GM12875 (cell line): ENCODE measurements around the gene NEK7.

Source experiments
- H3K4me3 ChIP-seq: one replicate; pipeline ENCODE4 v1.5.1; 2011; ENCODE audit warnings: low read depth, low read length, control low read depth
- TF ChIP-seq, protein P1 (sequence below): IDR thresholded peaks from 2 replicates; pipeline ENCODE4 v1.5.1; 2011; ENCODE audit warnings: low read depth, mild to moderate bottlenecking, control low read depth, inconsistent platforms, low read length, moderate library complexity, borderline replicate concordance; ENCODE audit not compliant: insufficient read depth

NEK7 gene

DNA sequence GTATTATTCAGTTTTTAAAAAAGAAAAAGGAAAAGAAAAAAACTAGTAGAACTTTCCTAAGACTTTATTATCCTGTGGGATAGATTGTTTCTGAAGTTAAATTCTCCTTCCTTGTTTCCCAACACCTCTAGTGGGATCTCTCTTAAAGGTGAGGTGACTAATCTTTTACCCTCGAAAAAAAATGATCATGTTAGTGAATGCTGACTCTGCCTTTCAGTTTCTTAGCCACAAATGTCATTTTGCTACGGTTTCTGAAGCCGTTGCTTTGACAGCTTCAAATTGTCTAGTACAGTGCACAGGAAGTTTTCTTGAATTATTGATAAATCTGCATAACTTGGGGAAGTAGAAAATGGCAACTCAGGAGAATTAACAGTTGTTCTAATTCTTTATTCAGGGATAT, 13.0 kb upstream of the NEK7 start:
- H3K4me3 ChIP-seq, result no peak overlapping the region
- TF ChIP-seq, protein P1, sequence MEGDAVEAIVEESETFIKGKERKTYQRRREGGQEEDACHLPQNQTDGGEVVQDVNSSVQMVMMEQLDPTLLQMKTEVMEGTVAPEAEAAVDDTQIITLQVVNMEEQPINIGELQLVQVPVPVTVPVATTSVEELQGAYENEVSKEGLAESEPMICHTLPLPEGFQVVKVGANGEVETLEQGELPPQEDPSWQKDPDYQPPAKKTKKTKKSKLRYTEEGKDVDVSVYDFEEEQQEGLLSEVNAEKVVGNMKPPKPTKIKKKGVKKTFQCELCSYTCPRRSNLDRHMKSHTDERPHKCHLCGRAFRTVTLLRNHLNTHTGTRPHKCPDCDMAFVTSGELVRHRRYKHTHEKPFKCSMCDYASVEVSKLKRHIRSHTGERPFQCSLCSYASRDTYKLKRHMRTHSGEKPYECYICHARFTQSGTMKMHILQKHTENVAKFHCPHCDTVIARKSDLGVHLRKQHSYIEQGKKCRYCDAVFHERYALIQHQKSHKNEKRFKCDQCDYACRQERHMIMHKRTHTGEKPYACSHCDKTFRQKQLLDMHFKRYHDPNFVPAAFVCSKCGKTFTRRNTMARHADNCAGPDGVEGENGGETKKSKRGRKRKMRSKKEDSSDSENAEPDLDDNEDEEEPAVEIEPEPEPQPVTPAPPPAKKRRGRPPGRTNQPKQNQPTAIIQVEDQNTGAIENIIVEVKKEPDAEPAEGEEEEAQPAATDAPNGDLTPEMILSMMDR, result no peak

DNA sequence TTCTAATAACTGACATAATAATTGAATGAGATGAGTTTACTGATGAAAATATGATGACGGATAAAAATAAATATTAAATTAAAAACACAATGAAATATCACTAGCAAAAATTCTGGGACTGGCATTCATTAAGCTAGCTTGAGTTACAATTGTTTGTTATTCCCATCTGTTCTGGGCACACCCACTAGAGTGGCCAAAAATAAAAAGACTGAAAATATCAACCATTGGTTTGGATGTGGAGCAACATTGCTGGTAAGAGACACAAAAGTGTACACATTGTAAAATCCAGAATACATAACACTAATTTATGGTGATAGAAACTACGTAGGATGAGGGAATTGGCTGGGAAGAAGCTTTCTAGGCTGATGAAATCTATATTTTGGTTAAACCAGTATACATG, 9.6 kb upstream of the NEK7 start:
- TF ChIP-seq, protein P1, result no peak

DNA sequence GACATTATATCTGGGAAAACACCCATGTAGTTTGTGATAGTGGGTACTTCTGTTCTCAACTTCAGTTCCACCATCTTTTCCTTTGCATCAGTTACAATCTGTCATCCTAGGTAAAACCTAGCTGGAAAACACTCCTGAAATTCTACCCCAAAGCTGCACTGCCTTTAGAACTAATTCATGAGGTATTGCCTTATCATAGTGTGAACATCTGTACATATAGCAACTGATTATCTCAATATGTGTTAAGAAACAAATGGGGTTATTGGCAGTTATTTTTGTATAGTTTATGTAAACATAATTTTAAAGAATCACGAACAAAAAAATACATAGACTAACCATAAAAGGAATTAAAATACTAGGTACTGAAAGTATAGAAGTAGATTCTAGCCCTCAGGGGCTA, 6.4 kb upstream of the NEK7 start:
- TF ChIP-seq, protein P1, result no peak
- no peak overlapping the region for H3K4me3 ChIP-seq

More for the DNA sequence above, 9.6 kb upstream of the NEK7 start:
- no peak overlapping the region for H3K4me3 ChIP-seq

DNA sequence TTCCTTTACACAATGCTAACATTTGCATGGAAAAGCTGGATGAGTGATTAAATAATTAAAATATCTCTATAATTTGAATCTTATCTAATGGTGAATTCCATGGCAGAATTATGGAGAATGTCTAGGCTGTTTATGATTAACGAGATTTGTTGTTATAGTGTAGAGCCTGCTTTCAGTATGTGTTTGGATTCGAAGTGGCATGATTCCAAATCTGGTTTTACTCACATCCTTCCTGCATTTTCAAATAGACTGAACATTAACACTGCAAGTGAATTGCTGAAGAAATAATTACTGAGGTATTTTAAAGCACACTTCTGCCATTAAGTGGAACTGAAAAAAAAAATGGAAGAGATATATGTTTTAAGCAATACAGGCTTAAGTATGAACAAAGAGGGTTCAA, 5.1 kb upstream of the NEK7 start:
- TF ChIP-seq, protein P1, result no peak
- H3K4me3 ChIP-seq, result no peak overlapping the region

DNA sequence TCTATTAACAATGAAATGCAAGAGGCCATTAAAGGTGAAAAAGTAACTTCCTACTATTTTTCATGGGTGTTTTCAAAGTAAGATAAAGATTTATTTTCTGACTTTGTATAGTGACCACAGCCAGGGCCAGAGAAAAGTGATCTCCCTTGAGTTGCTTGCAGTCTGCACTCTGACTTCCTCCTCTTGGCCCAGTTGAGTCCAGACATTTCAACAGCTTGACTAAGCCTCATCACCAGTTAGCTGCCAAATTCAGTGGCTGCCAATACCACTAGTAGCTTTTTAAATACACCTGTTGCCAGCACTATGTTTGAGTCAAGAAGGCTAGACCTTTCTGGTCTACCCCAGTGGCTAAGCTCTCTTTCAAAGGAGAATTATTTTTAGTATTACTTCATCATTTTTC, 3.7 kb upstream of the NEK7 start:
- TF ChIP-seq, protein P1, result no peak

DNA sequence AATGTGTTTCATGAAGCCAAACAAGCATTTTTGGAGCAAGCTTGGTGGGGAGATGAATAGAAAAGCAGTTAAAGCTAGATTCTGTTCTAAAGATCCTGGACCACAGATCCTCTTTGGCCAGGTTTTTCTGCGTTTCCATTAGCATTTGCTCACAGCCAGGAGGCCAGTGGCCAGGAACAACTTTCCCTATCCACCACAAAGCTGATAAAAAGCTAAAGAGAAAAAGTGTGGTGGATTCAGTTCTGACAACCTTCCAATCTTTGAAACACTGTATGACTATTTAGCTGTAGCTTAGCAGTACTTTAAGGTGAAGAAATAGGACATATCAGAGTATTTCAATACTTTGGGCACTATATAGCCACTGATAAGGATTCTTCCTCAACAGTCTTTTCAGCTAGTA, 3.0 kb upstream of the NEK7 start:
- TF ChIP-seq, protein P1, result no peak
- no peak overlapping the region for H3K4me3 ChIP-seq

More for the DNA sequence above, 3.7 kb upstream of the NEK7 start:
- H3K4me3 ChIP-seq, result no peak overlapping the region

DNA sequence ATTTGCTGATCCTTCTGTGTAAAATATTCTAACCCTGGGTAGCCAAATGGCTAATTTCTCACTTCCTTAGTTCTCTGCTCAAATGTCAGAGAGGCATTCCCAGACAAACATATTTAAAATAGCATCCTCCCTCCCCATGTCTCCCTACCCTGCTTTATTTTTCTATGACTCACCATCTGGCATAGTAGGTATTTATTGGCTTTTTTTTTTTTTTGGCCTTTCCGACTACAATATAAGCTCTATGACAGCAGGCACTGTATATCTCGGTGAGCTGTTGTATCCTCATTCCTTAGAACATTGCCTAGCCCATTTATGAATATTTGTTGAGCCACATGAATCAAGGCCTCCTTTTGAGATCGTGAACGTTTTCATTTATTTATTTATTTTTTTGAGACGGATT, 1.5 kb upstream of the NEK7 start:
- TF ChIP-seq, protein P1, result no peak
- no peak overlapping the region for H3K4me3 ChIP-seq
